Measurements from ENCODE around the gene USP15. TPM values are rescaled to one million over a fixed set of nuclear protein-coding genes. Genes with fewer than 3 reads are reported as not detected.

The USP15 gene
- total RNA-seq, 2 donors from 2014 or later, result 27.9 to 29.1 TPM

DNA sequence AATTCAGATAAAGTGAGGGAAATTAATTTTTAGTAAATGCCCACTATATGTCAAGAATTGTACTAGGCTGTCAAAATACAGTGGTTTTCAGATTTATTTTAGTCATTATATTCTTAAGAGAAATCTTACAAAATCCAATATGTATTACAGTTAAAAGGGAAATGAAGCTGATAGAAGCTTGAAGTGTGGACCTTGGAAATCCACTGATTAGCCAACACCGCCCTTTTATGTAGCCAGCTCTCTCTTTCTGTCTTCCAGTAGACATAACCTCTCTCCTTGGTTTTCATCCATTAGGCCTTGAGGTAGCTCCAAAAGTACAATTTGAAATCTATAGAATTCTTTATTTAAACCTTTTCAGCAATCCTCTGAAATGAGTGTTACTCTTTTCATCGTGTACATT is 63.2 kb downstream of the USP15 start:
- peaks cover 8% of the 10 kb centered on the region for H3K9me3 ChIP-seq (ENCODE audit: control insufficient read depth, low read length)
- Mint-ChIP-seq H3K4me3 (no peak overlapping the region), H3K27me3 (ENCODE audit: insufficient read depth) (peaks cover 5% of the 10 kb centered on the region), H3K9me3 (peaks cover 10% of the 10 kb centered on the region), H3K4me1 (peaks cover 3% of the 10 kb centered on the region), H3K27ac (no peak overlapping the region), H3K36me3 (ENCODE audit: low read depth) (peaks cover 32% of the 10 kb centered on the region)
- no peak overlapping the region for H3K4me3 ChIP-seq (ENCODE audit: low read length)
- TF ChIP-seq, protein P1, sequence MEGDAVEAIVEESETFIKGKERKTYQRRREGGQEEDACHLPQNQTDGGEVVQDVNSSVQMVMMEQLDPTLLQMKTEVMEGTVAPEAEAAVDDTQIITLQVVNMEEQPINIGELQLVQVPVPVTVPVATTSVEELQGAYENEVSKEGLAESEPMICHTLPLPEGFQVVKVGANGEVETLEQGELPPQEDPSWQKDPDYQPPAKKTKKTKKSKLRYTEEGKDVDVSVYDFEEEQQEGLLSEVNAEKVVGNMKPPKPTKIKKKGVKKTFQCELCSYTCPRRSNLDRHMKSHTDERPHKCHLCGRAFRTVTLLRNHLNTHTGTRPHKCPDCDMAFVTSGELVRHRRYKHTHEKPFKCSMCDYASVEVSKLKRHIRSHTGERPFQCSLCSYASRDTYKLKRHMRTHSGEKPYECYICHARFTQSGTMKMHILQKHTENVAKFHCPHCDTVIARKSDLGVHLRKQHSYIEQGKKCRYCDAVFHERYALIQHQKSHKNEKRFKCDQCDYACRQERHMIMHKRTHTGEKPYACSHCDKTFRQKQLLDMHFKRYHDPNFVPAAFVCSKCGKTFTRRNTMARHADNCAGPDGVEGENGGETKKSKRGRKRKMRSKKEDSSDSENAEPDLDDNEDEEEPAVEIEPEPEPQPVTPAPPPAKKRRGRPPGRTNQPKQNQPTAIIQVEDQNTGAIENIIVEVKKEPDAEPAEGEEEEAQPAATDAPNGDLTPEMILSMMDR (conservative IDR thresholded peaks at IDR 0.05), result no peak
- no peak for DNase-seq
- H3K27ac ChIP-seq (ENCODE audit: low read depth, low read length), result no peak overlapping the region
- WGBS, 2 experiments (ENCODE audit: insufficient coverage in 1 of 2, insufficient read length in 1 of 2), result 94 to 100% methylated on average over 1 to 2 of the region's 2 CpGs
- no peak overlapping the region for H3K9ac ChIP-seq (ENCODE audit: extremely low read depth, low read length, poor library complexity, severe bottlenecking)
- H3K4me1 ChIP-seq (ENCODE audit: control insufficient read depth, insufficient read depth, low read length), result no peaks in the 10 kb centered on the region
- H3K36me3 ChIP-seq (ENCODE audit: control insufficient read depth, insufficient read depth, low read length), result peaks cover 20% of the 10 kb centered on the region
- peaks cover 5% of the 10 kb centered on the region for H3K27me3 ChIP-seq (ENCODE audit: control insufficient read depth, insufficient read depth, low read length, poor library complexity, severe bottlenecking)

DNA sequence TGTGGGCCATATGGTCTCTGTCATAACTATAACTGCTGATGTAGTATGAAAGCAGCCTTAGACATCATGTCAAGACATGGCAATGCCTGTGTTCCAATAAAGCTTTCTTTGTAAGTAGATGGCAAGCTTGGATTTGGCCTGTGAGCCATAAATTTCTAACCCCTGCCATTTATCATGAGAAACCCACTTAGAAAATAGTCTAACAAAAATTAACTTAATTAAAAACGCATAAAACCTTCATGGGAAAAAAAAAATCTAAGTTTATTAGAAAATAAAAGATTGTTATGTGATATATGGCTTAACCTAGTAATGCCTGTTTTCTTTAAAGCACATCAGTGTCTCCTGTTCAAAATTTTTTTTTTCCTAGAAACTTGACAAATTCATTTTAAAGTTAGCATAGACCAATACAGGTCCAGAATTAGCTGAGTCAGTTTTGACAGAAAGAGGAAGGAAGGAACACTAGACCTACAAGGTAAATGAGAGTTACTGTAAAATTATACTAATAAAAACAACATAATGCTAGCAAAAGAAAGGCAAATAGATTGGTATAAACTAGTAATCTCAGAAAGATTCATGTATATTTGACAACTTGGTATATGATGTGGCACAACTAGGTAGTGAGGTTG is 68.2 kb downstream of the USP15 start:
- Mint-ChIP-seq H3K27ac (no peak overlapping the region), H3K9me3 (no peaks in the 10 kb centered on the region), H3K27me3 (ENCODE audit: insufficient read depth) (no peaks in the 10 kb centered on the region), H3K4me1 (no peaks in the 10 kb centered on the region), H3K4me3 (no peak overlapping the region), H3K36me3 (ENCODE audit: low read depth) (no peaks in the 10 kb centered on the region)
- H3K9ac ChIP-seq (ENCODE audit: extremely low read depth, low read length, poor library complexity, severe bottlenecking), result no peak overlapping the region
- no peaks in the 10 kb centered on the region for H3K36me3 ChIP-seq (ENCODE audit: control insufficient read depth, insufficient read depth, low read length)
- WGBS, 2 experiments (ENCODE audit: insufficient coverage in 1 of 2, insufficient read length in 1 of 2), result no CpG with 5 or more reads among the region's 1 CpG
- no peak overlapping the region for H3K27ac ChIP-seq (ENCODE audit: low read depth, low read length)
- H3K4me3 ChIP-seq (ENCODE audit: low read length), result no peak overlapping the region
- no peaks in the 10 kb centered on the region for H3K4me1 ChIP-seq (ENCODE audit: control insufficient read depth, insufficient read depth, low read length)
- no peaks in the 10 kb centered on the region for H3K9me3 ChIP-seq (ENCODE audit: control insufficient read depth, low read length)
- no peaks in the 10 kb centered on the region for H3K27me3 ChIP-seq (ENCODE audit: control insufficient read depth, insufficient read depth, low read length, poor library complexity, severe bottlenecking)
- TF ChIP-seq, protein P1 (conservative IDR thresholded peaks at IDR 0.05), result no peak
- no peak for DNase-seq

DNA sequence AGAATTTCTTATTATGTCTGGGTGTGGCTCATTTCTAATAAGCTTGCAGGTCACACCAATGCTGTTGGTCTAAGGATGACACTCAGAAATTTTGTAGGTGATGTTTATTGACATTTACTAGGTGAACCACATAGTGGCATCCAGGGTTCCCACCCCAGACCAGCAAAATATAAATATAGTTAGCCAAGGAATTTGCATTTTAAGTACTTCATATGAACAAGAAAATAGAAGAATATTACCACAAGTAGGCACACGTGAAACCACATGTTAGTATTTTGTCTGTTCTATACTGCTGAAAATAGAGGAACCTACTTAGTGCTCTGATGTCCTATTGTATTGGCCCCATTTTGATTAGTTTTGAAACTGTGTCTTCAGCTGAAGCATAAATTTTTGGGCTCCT is 71.1 kb downstream of the USP15 start:
- Mint-ChIP-seq H3K27ac (no peak overlapping the region), H3K27me3 (ENCODE audit: insufficient read depth) (no peaks in the 10 kb centered on the region), H3K4me3 (no peak overlapping the region), H3K4me1 (no peaks in the 10 kb centered on the region), H3K36me3 (ENCODE audit: low read depth) (no peaks in the 10 kb centered on the region), H3K9me3 (no peaks in the 10 kb centered on the region)
- WGBS, 2 experiments (ENCODE audit: insufficient coverage in 1 of 2, insufficient read length in 1 of 2), result 96 to 100% methylated on average over 1 of the region's 1 CpG
- DNase-seq, result no peak
- Histone ChIP-seq H3K9me3 (ENCODE audit: control insufficient read depth, low read length) (no peaks in the 10 kb centered on the region), H3K36me3 (ENCODE audit: control insufficient read depth, insufficient read depth, low read length) (no peaks in the 10 kb centered on the region), H3K4me1 (ENCODE audit: control insufficient read depth, insufficient read depth, low read length) (no peaks in the 10 kb centered on the region), H3K4me3 (ENCODE audit: low read length) (no peak overlapping the region), H3K27me3 (ENCODE audit: control insufficient read depth, insufficient read depth, low read length, poor library complexity, severe bottlenecking) (no peaks in the 10 kb centered on the region), H3K9ac (ENCODE audit: extremely low read depth, low read length, poor library complexity, severe bottlenecking) (no peak overlapping the region), H3K27ac (ENCODE audit: low read depth, low read length) (no peak overlapping the region)
- TF ChIP-seq, protein P1 (conservative IDR thresholded peaks at IDR 0.05), result no peak

All from endodermal cell (in vitro differentiated cells).